Trophoblast cell (in vitro differentiated cells and primary cell): ENCODE data around the gene GRPEL2.

Experiments
- DNase-seq, 2 donors: peaks; one replicate each; pipeline ENCODE4 v3.0.0-alpha.2; 2016
- H2AFZ ChIP-seq: 2 replicates; pipeline ENCODE4 v1.6.1; 2013; ENCODE audit warnings: low read length, moderate library complexity, mild to moderate bottlenecking; ENCODE audit not compliant: insufficient read depth, poor library complexity
- H2AK5ac ChIP-seq: 2 replicates; pipeline ENCODE4 v1.6.1; 2013; ENCODE audit warnings: mild to moderate bottlenecking, low read length
- H2BK120ac ChIP-seq: 2 replicates; pipeline ENCODE4 v1.6.1; 2013; ENCODE audit warnings: low read length, mild to moderate bottlenecking, moderate library complexity; ENCODE audit not compliant: insufficient read depth, poor library complexity
- H2BK12ac ChIP-seq: 2 replicates; pipeline ENCODE4 v1.6.1; 2013; ENCODE audit warnings: mild to moderate bottlenecking, low read length, moderate library complexity
- H2BK5ac ChIP-seq: 2 replicates; pipeline ENCODE4 v1.6.1; 2013; ENCODE audit warnings: low read length, low read depth, moderate library complexity, mild to moderate bottlenecking; ENCODE audit not compliant: poor library complexity
- H3K14ac ChIP-seq: 2 replicates; pipeline ENCODE4 v1.6.1; 2013; ENCODE audit warnings: mild to moderate bottlenecking, low read length
- H3K18ac ChIP-seq: 2 replicates; pipeline ENCODE4 v1.6.1; 2013; ENCODE audit warnings: mild to moderate bottlenecking, low read length
- H3K23ac ChIP-seq: 2 replicates; pipeline ENCODE4 v1.6.1; 2013; ENCODE audit warnings: low read length
- H3K27ac ChIP-seq: 2 replicates; pipeline ENCODE4 v1.5.1; 2013; ENCODE audit warnings: low read depth, mild to moderate bottlenecking, inconsistent platforms, low read length, moderate library complexity
- H3K27me3 ChIP-seq: 2 replicates; pipeline ENCODE4 v1.6.1; 2013; ENCODE audit warnings: inconsistent platforms, mild to moderate bottlenecking, low read length, moderate library complexity; ENCODE audit not compliant: insufficient read depth
- H3K36me3 ChIP-seq, 2 experiments: 1 replicate in 1 of 2; 2 replicates in 1 of 2; pipeline ENCODE4 v1.6.1; 2013; ENCODE audit warnings: low read length in 2 of 2, mild to moderate bottlenecking in 2 of 2, moderate library complexity in 1 of 2; ENCODE audit not compliant: insufficient read depth in 2 of 2, control insufficient read depth in 1 of 2
- H3K4ac ChIP-seq: 2 replicates; pipeline ENCODE4 v1.6.1; 2013; ENCODE audit warnings: low read depth, mild to moderate bottlenecking, low read length, moderate library complexity
- H3K4me1 ChIP-seq, 2 experiments: 1 replicate in 1 of 2; 2 replicates in 1 of 2; pipeline ENCODE4 v1.6.1; 2013; ENCODE audit warnings: low read length in 2 of 2, mild to moderate bottlenecking in 2 of 2, moderate library complexity in 1 of 2; ENCODE audit not compliant: insufficient read depth in 2 of 2, control insufficient read depth in 1 of 2
- H3K4me2 ChIP-seq: 2 replicates; pipeline ENCODE4 v1.6.1; 2013; ENCODE audit warnings: inconsistent platforms, mild to moderate bottlenecking, low read length, moderate library complexity
- H3K4me3 ChIP-seq: 2 replicates; pipeline ENCODE4 v1.5.1; 2013; ENCODE audit warnings: mild to moderate bottlenecking, low read depth, low read length, inconsistent platforms
- H3K79me1 ChIP-seq: one replicate; pipeline ENCODE4 v1.6.1; 2013; ENCODE audit warnings: low read length
- H3K79me2 ChIP-seq: 2 replicates; pipeline ENCODE4 v1.6.1; 2013; ENCODE audit warnings: low read length, mild to moderate bottlenecking; ENCODE audit not compliant: control insufficient read depth, insufficient read depth, poor library complexity
- H3K9ac ChIP-seq: 2 replicates; pipeline ENCODE4 v1.6.1; 2013; ENCODE audit warnings: mild to moderate bottlenecking, low read length
- H3K9me3 ChIP-seq: 2 replicates; pipeline ENCODE4 v1.6.1; 2013; ENCODE audit warnings: low read depth, mild to moderate bottlenecking, control low read depth, inconsistent platforms, low read length; ENCODE audit not compliant: insufficient read depth
- H4K12ac ChIP-seq: 2 replicates; pipeline ENCODE4 v1.6.1; 2013; ENCODE audit warnings: low read depth, mild to moderate bottlenecking, low read length, moderate library complexity
- H4K8ac ChIP-seq: 2 replicates; pipeline ENCODE4 v1.6.1; 2013; ENCODE audit warnings: low read depth, mild to moderate bottlenecking, low read length, moderate library complexity
- H4K91ac ChIP-seq: one replicate; pipeline ENCODE4 v1.6.1; 2013; ENCODE audit warnings: low read depth, mild to moderate bottlenecking, low read length, moderate library complexity
- WGBS: extraction: QIAGEN DNeasy Blood & Tissue Kit; methylation state at CpG from one replicate; pipeline ENCODE4 v1.1.7; 2013; ENCODE audit warnings: missing lambda C conversion rate; ENCODE audit not compliant: insufficient read length, insufficient coverage; ENCODE audit errors: extremely low coverage; 5-methylcytosine and 5-hydroxymethylcytosine counted together

Gene GRPEL2

DNA sequence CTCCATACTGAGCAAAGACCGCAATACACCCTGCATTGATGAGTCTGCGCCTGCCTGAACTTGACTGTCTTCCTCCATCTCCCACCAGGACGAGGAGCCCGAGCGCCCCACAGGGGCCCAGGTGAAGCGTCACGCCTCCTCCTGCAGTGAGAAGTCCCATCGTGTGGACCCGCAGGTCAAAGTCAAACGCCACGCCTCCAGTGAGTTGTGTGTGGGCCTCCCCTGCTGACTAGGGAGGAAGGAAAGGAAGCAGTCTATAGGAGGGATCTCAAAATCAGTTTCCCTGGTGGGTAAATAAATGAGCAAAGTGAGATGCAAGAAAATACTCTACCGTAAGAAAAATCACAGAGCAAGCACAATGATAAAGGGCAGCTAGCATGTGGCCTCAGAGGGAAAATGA lies 22.8 kb upstream of the GRPEL2 start:
- no peak overlapping the region for H3K4ac ChIP-seq
- no peak overlapping the region for H4K12ac ChIP-seq
- H2AK5ac ChIP-seq = no peak overlapping the region
- H3K14ac ChIP-seq = no peak overlapping the region
- H3K4me1 ChIP-seq = peaks cover 2 to 4% of the 10 kb centered on the region in 2 experiments
- H3K23ac ChIP-seq = no peak overlapping the region
- H4K91ac ChIP-seq = no peak overlapping the region
- no peak overlapping the region for H2BK120ac ChIP-seq
- no peaks in the 10 kb centered on the region for H3K27me3 ChIP-seq
- no peak overlapping the region for H3K18ac ChIP-seq
- H3K79me1 ChIP-seq = no peaks in the 10 kb centered on the region
- H2BK5ac ChIP-seq = no peak overlapping the region
- DNase-seq = no peak
- H3K9ac ChIP-seq = no peak overlapping the region
- no CpG with 5 or more reads among the region's 12 CpGs for WGBS
- no peaks in the 10 kb centered on the region for H3K79me2 ChIP-seq
- no peaks in the 10 kb centered on the region for H3K9me3 ChIP-seq
- H3K4me2 ChIP-seq = no peak overlapping the region
- H3K4me3 ChIP-seq = no peak overlapping the region
- H2BK12ac ChIP-seq = no peak overlapping the region
- H3K27ac ChIP-seq = no peak overlapping the region
- no peak overlapping the region for H2AFZ ChIP-seq
- H3K36me3 ChIP-seq = peaks cover 6 to 7% of the 10 kb centered on the region in 2 experiments
- no peak overlapping the region for H4K8ac ChIP-seq

DNA sequence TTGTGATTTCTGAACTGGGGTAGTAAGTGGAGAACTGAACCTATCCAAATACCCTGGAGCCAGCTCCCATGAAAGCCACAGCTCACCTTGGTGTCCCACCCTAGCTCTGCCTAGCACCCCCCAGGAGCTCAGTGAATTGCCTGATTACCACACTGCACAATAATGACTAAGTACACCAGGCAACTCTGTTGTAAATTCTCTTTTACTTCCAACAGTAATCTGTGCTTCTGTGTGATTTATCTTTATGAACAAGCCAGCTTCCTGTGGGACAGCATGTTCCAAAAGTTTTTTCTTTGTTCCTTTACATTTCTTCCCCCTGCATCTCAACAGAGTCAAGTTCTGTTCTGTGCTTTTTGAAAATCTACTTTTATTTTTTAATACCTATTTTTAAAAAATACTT lies 22.1 kb upstream of the GRPEL2 start:
- Histone ChIP-seq H3K27ac (no peak overlapping the region), H4K91ac (no peak overlapping the region), H2AFZ (no peak overlapping the region), H2AK5ac (no peak overlapping the region), H3K9me3 (no peaks in the 10 kb centered on the region), H3K9ac (no peak overlapping the region), H3K79me2 (no peaks in the 10 kb centered on the region), H3K4me1 (peaks cover 2 to 4% of the 10 kb centered on the region in 2 experiments), H3K4ac (no peak overlapping the region), H3K79me1 (no peaks in the 10 kb centered on the region), H3K36me3 (peaks cover 6 to 7% of the 10 kb centered on the region in 2 experiments), H2BK12ac (no peak overlapping the region), H4K12ac (no peak overlapping the region), H3K27me3 (no peaks in the 10 kb centered on the region), H2BK5ac (no peak overlapping the region), H3K23ac (no peak overlapping the region), H3K18ac (no peak overlapping the region), H3K14ac (no peak overlapping the region), H3K4me3 (no peak overlapping the region), H4K8ac (no peak overlapping the region), H2BK120ac (no peak overlapping the region), H3K4me2 (no peak overlapping the region)
- DNase-seq = no peak

DNA sequence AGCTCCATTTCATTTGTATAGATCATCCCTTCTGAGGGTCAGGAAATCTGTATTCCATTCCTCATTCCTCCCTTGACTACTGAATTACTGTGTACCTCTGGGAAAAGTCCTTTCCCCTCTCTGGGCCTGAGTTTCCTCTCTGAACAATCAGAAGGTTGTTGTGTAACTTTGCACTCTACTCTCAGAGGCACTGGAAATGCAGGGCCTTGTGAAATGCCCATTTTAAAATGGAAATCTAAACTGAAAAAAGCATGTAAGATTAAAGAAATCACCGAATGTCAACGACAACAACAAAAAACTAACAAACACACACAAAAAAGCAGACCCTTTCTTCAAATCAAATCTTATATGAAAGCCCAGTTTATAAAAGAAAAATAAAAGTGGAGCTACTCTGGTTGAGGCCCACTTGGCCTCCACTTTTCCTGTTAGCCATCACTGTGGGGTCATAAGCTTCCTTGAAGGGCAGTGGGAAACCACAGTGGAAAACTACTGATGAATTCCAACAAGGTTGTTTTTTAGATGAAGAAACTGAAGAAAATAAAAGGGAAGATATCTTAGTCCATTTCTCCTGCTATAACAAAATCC lies 21.6 kb upstream of the GRPEL2 start:
- Histone ChIP-seq H4K8ac (no peak overlapping the region), H3K27me3 (no peaks in the 10 kb centered on the region), H3K14ac (no peak overlapping the region), H3K23ac (no peak overlapping the region), H3K79me2 (no peaks in the 10 kb centered on the region), H3K9ac (no peak overlapping the region), H2BK120ac (no peak overlapping the region), H2BK5ac (no peak overlapping the region), H3K4me2 (no peak overlapping the region), H3K4ac (no peak overlapping the region), H3K4me1 (peaks cover 2 to 4% of the 10 kb centered on the region in 2 experiments), H4K12ac (no peak overlapping the region), H2AK5ac (no peak overlapping the region), H3K9me3 (no peaks in the 10 kb centered on the region), H3K79me1 (no peaks in the 10 kb centered on the region), H3K18ac (no peak overlapping the region), H2BK12ac (no peak overlapping the region), H3K36me3 (peaks cover 6 to 7% of the 10 kb centered on the region in 2 experiments), H3K27ac (no peak overlapping the region), H4K91ac (no peak overlapping the region), H2AFZ (no peak overlapping the region), H3K4me3 (no peak overlapping the region)
- no CpG with 5 or more reads among the region's 2 CpGs for WGBS
- DNase-seq = no peak

DNA sequence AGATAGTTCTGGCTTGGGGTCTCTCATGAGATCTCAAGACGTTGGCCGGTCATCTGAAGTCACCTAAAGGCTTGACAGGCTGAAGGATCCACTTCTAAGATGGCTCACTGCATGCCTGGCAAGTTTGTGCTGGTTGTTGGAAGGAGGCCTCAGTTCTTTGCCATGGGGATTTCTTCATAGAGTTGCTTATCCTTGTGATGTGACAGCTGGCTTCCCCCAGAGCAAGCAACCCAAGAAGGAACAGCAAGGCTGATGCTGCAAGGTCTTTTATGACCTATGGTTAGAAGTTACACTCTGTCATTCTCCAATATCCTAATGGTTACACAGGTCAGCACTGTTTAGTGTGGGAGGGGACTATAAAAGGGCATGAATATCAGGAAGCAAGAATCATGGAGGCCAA lies 20.7 kb upstream of the GRPEL2 start:
- Histone ChIP-seq H3K4me1 (peaks cover 2 to 4% of the 10 kb centered on the region in 2 experiments), H4K12ac (no peak overlapping the region), H3K79me1 (no peaks in the 10 kb centered on the region), H3K4me3 (no peak overlapping the region), H3K14ac (no peak overlapping the region), H2BK12ac (no peak overlapping the region), H3K4ac (no peak overlapping the region), H4K8ac (no peak overlapping the region), H2BK120ac (no peak overlapping the region), H2AFZ (no peak overlapping the region), H3K18ac (no peak overlapping the region), H2BK5ac (no peak overlapping the region), H3K9me3 (no peaks in the 10 kb centered on the region), H2AK5ac (no peak overlapping the region), H3K27ac (no peak overlapping the region), H4K91ac (no peak overlapping the region), H3K36me3 (peaks cover 4 to 5% of the 10 kb centered on the region in 2 experiments), H3K9ac (no peak overlapping the region), H3K27me3 (no peaks in the 10 kb centered on the region), H3K4me2 (no peak overlapping the region), H3K23ac (no peak overlapping the region), H3K79me2 (no peaks in the 10 kb centered on the region)
- WGBS = no CpG with 5 or more reads among the region's 2 CpGs
- peak; percentile 34 to 61 for DNase-seq
